Type B pancreatic cell (in vitro differentiated cells): Measurements from ENCODE around the gene CHD2. TPM values are rescaled to one million over a fixed set of nuclear protein-coding genes. Genes with fewer than 3 reads are reported as not detected.

Experiments used
- DNase-seq: peaks from one replicate; pipeline ENCODE4 v3.0.0; 2021; ENCODE audit warnings: mixed read lengths; ENCODE audit not compliant: unreplicated experiment; ENCODE audit errors: extremely low spot score
- H3K27ac Mint-ChIP-seq: 2 replicates; pipeline ENCODE4 v1.8.0; 2021; ENCODE audit warnings: mild to moderate bottlenecking, mixed read lengths
- H3K27me3 Mint-ChIP-seq: 2 replicates; pipeline ENCODE4 v1.8.0; 2021; ENCODE audit warnings: mixed read lengths
- H3K36me3 Mint-ChIP-seq: 2 replicates; pipeline ENCODE4 v1.8.0; 2021; ENCODE audit warnings: mixed read lengths
- H3K4me1 Mint-ChIP-seq: one replicate; pipeline ENCODE4 v1.8.0; 2021; ENCODE audit warnings: mixed read lengths; ENCODE audit not compliant: unreplicated experiment
- H3K4me3 Mint-ChIP-seq: 2 replicates; pipeline ENCODE4 v1.8.0; 2021; ENCODE audit warnings: mild to moderate bottlenecking, mixed read lengths
- H3K9me3 Mint-ChIP-seq: 2 replicates; pipeline ENCODE4 v1.8.0; 2021; ENCODE audit warnings: mixed read lengths
- CTCF ChIP-seq: fragments of 200-600 bp; sonication (generic); conservative IDR thresholded peaks from 2 replicates; pipeline ENCODE4 v1.5.0; 2021; ENCODE audit warnings: antibody characterized with exemption, mild to moderate bottlenecking
- total RNA-seq: library from RNA; stranded (reverse); gene quantifications from 2 replicates; pipeline ENCODE4 v1.2.1, GENCODE V29; 2021; ENCODE audit warnings: low replicate concordance

CHD2 gene
- total RNA-seq, 1 donor from 2014 or later = 135 TPM

- peaks cover 4% of the 10 kb centered on the region for H3K27me3 Mint-ChIP-seq
- H3K36me3 Mint-ChIP-seq = peaks cover 36% of the 10 kb centered on the region
- peak overlapping the region; percentile 24 for H3K4me3 Mint-ChIP-seq
- peak overlapping the region; percentile 46 for H3K27ac Mint-ChIP-seq
- TF ChIP-seq CTCF = no peak
- H3K9me3 Mint-ChIP-seq = peaks cover 8% of the 10 kb centered on the region
- H3K4me1 Mint-ChIP-seq = peaks cover 2% of the 10 kb centered on the region
- DNase-seq = no peak
Observed at GRCh38 chr15:93042691-93043378, 142.7 kb downstream of the CHD2 start.

- Mint-ChIP-seq H3K27me3 (peaks cover 3% of the 10 kb centered on the region), H3K4me1 (no peaks in the 10 kb centered on the region), H3K36me3 (peaks cover 39% of the 10 kb centered on the region), H3K27ac (no peak overlapping the region), H3K4me3 (no peak overlapping the region), H3K9me3 (peaks cover 8% of the 10 kb centered on the region)
- TF ChIP-seq CTCF = no peak
- DNase-seq = no peak
Observed at GRCh38 chr15:93043621-93044300, 143.6 kb downstream of the CHD2 start.

GRCh38 chr15:93044301-93045190 is 144.4 kb downstream of the CHD2 start:
- no peak for DNase-seq
- no peak overlapping the region for H3K27ac Mint-ChIP-seq
- peaks cover 3% of the 10 kb centered on the region for H3K27me3 Mint-ChIP-seq
- H3K36me3 Mint-ChIP-seq = peaks cover 43% of the 10 kb centered on the region
- H3K9me3 Mint-ChIP-seq = peaks cover 8% of the 10 kb centered on the region
- H3K4me1 Mint-ChIP-seq = no peaks in the 10 kb centered on the region
- H3K4me3 Mint-ChIP-seq = no peak overlapping the region
- TF ChIP-seq CTCF = no peak

- no peak for TF ChIP-seq CTCF
- Mint-ChIP-seq H3K36me3 (peaks cover 39% of the 10 kb centered on the region), H3K27me3 (peaks cover 3% of the 10 kb centered on the region), H3K4me3 (no peak overlapping the region), H3K4me1 (no peaks in the 10 kb centered on the region), H3K9me3 (peaks cover 8% of the 10 kb centered on the region), H3K27ac (no peak overlapping the region)
- no peak for DNase-seq
Observed at GRCh38 chr15:93045191-93045785, 145.2 kb downstream of the CHD2 start.

GRCh38 chr15:93046120-93046519 is 146.0 kb downstream of the CHD2 start:
- no peak for DNase-seq
- H3K4me3 Mint-ChIP-seq = no peak overlapping the region
- H3K27ac Mint-ChIP-seq = no peak overlapping the region
- TF ChIP-seq CTCF = no peak
- H3K36me3 Mint-ChIP-seq = peaks cover 36% of the 10 kb centered on the region
- no peaks in the 10 kb centered on the region for H3K27me3 Mint-ChIP-seq
- H3K9me3 Mint-ChIP-seq = peaks cover 8% of the 10 kb centered on the region
- H3K4me1 Mint-ChIP-seq = no peaks in the 10 kb centered on the region
